GDM1 (cell line): ENCODE data around the gene EXOC6.
"Not testable (repeated sequence)": the region's sequence is repeated elsewhere in the genome, so short reads cannot be mapped to it uniquely, and the experiment has no call there.

Experiments used
- DNase-seq: peaks from one replicate; lab custom pipeline; 2025; lab: John Stamatoyannopoulos, UW

Gene EXOC6

GRCh38 chr10:93080350-93081046 lies 232.2 kb downstream of the EXOC6 start:
- peak; percentile 31 for DNase-seq

GRCh38 chr10:93081318-93081717 lies 233.0 kb downstream of the EXOC6 start:
- no peak for DNase-seq

- DNase-seq: no peak
Measured at GRCh38 chr10:93081834-93082233, 233.5 kb downstream of the EXOC6 start.

GRCh38 chr10:93083743-93084539 lies 235.6 kb downstream of the EXOC6 start:
- no peak for DNase-seq

- no peak for DNase-seq
Measured at GRCh38 chr10:93085272-93085859, 237.0 kb downstream of the EXOC6 start.

GRCh38 chr10:93086289-93086688 lies 238.0 kb downstream of the EXOC6 start:
- no peak for DNase-seq

- DNase-seq: no peak
Measured at GRCh38 chr10:93087846-93088245, 239.5 kb downstream of the EXOC6 start.

GRCh38 chr10:93088466-93088865 lies 240.1 kb downstream of the EXOC6 start:
- no peak for DNase-seq

- no peak for DNase-seq
Measured at GRCh38 chr10:93090619-93091018, 242.3 kb downstream of the EXOC6 start.

GRCh38 chr10:93091960-93092359 lies 243.6 kb downstream of the EXOC6 start:
- no peak for DNase-seq

GRCh38 chr10:93095225-93095624 lies 246.9 kb downstream of the EXOC6 start:
- DNase-seq: no peak

GRCh38 chr10:93096901-93097300 lies 248.6 kb downstream of the EXOC6 start:
- no peak for DNase-seq

GRCh38 chr10:93097386-93097785 lies 249.1 kb downstream of the EXOC6 start:
- no peak for DNase-seq

GRCh38 chr10:93098816-93099215 lies 250.5 kb downstream of the EXOC6 start:
- DNase-seq: no peak

GRCh38 chr10:93099670-93100069 lies 251.3 kb downstream of the EXOC6 start:
- DNase-seq: no peak

- DNase-seq: not testable (repeated sequence)
Measured at GRCh38 chr10:93101148-93101547, 252.8 kb downstream of the EXOC6 start.

- no peak for DNase-seq
Measured at GRCh38 chr10:93103953-93104352, 255.6 kb downstream of the EXOC6 start.

GRCh38 chr10:93106631-93107072 lies 258.3 kb downstream of the EXOC6 start:
- DNase-seq: no peak
